NCI-H1417 treated with DMSO at 0.1 percent for 48 hours (cell line): ENCODE data around the gene NECTIN1.

Experiments used
- DNase-seq: peaks from one replicate; lab custom pipeline; 2025; lab: John Stamatoyannopoulos, UW

Gene NECTIN1

DNA sequence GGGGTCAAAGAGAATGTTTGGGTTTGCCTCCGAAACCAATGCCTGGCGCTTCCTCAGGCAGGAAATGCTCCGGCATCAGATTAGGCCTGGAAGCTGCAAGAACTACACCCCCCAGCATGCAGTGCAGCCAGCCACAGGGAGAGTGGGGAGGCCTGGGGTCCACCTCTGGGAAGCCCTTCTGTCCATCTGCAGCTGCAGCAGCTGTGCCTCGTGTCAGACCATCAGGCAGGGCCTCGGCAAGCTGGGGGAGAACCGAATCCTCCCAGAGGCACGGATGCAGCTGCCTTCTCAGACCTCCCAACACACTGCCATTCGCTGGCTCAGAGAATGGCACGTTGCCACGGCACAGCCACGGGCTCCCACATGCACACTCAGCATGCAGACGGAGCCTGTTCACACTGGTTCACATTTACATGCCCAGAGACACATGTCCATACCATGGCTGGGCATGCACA, 57.4 kb downstream of the NECTIN1 start:
- DNase-seq: no peak

DNA sequence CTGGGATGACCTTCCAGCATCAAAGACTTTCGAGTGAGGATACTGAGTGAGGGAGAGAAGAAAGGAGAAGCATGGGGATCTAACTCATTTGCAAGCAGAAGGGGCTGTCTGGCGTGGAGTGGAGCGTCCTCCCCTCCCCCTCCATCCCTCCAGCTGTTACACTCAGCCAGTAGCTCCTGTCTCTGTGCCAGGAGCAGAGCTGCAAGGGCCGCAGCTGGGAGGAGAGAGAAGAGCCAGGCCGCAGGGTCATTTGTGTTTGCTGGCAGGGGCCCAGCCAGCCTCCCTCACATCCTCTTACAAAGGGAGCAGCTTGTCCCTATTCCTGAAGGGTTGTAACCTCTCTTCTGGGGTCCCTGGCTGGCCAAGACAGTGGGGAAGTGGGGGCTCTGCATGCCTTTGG, 57.9 kb downstream of the NECTIN1 start:
- DNase-seq: no peak

DNA sequence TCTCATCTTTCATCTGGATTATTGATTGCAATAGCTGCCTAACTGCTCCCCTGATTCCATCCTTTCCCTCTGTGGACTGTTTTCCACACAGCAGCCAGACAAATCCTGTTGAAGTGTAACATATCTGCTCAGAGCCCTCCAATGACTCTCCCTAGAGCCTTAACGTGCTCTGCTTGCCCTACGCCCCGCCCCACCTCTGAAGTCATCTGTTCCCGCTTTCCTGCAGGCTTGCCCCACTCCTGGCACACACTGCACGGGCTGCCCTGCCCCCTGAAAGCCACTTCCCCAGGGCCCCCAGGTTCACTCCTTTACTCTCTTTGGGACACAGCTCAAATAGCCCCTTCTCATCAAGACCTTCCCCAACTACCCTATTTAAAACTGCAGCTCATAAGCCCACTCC, 59.5 kb downstream of the NECTIN1 start:
- no peak for DNase-seq

DNA sequence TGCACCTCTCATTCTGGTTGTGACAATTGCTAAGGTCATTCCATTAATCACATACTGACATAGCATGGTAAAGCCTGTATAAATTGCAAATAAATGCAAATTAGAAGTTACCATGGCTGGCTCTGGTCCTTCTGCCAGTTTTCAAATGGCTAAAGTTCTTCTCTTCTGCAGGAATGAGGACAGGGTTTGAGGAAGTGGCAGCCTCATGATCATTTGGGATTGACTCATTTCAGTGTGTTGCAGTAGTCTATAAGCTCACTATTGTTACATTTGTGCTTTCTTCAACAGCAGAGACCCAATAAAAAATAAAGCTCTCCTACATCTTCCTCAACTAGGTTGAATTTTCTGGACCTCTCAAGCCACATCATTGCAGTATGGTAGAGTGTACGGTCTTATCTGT, 60.3 kb downstream of the NECTIN1 start:
- DNase-seq: no peak

DNA sequence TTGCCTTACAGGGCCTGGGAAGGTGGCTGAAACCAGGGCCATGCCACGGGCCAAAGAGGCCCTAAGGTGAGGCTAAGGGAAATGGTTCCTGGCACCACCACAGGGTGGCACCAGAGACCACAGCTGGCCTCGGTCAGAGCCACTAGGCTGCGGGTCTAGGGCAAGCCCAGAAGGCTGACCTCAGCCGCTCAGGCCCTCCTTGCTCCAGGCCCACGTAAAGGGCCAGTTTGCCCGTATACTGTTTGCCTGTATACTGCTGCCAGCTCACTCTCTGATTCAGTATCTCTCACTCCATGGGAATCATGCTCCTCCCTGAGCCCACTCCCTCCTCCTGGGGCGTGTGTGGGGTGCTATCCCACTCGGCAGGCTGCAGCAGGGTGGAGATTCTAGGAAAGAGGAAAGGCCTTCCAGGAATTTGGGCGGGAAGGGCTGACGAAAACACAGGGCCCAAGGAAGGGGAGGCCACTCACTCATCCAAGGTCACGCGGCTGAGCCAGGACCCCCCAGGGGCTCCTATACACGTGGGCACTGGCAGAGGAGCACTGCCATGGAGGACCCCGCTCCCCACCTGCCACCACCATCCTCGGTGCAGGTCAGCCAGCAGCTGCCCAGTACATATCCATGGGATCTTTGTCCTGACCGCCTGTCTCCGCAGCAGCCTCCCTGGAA, 62.4 kb downstream of the NECTIN1 start:
- no peak for DNase-seq

DNA sequence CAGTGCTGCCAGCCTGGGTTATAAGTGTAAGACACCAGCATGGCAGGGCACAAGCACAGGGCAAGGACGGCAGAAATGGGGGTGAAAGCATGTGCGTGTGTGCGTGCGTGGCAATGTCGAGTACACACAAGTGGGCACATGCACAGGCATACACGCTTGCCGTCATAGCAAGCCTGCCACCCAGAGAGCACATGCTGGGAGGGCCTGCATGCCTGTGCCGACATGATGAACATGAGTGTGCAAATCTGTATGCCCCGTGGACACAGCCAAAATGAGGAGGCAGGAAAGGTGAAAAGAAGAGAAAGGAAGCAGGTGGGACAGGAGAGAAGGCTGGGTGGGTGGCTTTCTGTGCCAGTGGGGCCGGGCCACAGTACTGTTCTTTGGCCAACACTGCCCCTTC, 62.9 kb downstream of the NECTIN1 start:
- no peak for DNase-seq

DNA sequence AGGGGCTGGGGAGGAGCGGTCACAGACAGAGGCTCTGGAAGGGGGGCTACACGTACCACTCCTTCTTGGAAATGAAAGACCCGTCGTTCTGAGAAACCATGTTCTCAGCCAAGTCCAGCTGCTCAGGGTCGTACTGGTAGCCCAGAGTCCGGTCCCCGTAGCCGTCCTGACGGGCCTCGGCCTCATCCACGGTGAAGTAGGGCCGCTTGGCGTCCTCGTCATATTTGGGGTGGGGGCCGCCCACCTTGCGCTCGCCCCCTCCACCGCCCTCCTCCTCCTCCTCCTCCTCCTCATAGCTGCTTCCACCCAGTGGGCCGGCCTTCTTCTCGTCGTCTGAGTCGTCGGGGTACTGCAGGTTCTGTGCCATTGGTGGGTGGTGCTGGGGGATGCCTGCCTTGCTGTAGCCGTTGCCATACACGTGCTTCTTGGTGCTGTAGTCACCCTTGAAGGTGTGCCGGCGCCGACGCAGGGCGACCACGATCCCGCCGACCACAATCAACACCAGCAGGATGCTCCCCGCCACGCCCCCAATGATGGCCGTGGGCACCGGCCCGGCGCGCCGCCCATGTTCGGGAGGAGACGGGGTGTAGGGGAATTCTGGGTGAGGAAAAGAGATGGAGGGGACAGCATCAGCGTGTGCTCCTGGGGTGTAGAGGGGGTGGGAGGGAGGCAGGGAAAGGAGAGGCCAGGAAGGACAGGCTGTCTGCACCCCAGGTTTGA, 64.1 kb downstream of the NECTIN1 start:
- DNase-seq: no peak

DNA sequence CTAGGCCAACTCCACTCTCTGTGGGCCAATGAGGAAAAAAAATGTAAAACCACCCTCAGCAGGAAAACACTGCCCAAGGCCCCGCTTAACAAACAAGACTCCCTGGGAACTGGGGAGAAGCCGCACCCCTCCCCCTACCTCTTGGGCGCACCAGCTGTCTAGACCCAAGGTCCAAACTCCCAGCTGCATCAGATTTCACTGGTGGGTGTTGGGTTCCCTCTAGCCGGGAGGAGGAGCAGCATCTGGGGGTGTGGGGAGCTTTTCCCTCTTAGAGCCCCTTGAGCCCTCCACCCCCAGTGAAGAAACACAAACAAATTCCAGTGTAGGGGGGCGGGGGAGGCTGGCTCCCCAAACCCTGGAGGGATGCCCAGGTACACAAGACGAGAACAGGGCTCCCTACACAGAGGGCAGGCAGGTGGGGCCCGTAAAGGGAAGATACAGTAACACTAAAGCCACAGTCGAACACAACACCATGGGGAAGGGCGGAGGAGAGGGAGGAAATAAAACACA, 64.9 kb downstream of the NECTIN1 start:
- DNase-seq: no peak

DNA sequence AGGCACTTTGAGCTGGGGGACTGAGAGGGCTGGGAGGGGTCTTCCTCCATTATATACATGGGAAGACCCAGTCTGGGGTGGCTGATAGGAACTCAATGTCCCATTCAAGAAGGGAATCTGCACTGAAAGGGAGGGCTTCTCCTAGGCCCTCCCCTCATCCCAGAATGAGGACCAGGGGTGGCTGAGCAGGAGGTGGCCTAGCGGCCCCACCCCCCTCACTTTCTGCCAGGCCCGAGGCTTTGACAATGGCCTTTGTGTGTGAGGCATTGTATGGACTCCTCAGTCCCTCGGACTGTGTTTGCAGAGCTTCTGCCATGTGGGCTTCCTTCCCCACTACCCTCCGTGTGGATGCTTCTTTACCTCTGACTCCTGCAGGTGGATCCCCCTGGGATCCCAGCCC, 65.7 kb downstream of the NECTIN1 start:
- DNase-seq: no peak

DNA sequence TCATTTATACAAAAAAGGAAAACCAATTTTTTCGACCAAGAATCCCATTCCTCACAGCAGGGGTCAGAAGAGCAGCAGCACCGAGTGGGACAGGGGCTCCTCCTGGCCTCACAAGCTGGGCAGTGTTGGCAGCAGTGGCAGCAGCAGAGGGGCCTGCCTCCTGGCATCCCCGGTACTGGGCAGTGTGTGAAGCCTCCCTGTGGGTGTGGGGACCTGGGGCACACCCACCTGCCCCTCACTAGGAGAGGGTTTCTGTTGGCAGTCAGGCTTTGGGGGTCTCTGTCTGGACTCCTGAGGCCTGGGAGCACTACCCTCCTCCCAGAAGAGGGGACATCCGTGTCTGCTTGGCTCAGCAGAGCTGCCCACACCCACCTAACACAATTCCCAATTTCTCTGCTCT, 67.8 kb downstream of the NECTIN1 start:
- DNase-seq: no peak

DNA sequence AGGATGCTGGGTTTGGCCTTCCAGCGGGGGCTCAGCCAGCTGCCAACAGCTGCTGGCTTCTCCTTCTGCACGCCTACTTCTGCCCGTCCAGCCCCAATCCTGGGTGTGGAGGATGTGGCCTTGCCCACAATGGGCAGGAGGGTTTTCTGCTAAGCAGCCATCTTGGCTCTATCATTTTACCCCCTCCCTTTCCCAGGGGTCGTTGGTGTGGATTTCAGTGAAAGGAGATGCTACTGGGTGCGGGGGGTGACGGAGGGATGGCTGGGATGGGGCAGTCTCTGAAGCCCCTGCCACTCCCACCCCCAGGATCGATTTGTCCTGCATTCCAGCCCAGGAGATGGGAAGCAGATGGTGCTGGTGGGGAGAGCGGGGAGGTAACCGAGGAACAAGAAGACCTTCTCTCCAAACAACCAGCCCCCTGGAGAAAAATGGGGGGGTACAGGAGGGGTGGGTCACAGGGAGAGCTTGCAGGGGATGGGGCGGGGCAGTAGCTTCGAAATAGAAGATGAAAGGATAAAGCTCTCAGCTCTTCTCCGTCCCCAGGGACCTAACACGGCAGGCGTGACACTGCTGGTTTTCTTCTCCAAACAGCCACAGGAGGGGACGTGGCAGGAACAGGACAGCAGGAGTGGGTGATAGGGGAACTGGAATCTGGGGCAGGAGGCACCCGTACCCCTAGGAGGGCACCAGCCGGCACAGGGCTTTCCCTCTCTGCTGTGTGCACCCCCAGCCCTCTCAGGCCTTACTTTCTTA, 68.9 kb downstream of the NECTIN1 start:
- no peak for DNase-seq

DNA sequence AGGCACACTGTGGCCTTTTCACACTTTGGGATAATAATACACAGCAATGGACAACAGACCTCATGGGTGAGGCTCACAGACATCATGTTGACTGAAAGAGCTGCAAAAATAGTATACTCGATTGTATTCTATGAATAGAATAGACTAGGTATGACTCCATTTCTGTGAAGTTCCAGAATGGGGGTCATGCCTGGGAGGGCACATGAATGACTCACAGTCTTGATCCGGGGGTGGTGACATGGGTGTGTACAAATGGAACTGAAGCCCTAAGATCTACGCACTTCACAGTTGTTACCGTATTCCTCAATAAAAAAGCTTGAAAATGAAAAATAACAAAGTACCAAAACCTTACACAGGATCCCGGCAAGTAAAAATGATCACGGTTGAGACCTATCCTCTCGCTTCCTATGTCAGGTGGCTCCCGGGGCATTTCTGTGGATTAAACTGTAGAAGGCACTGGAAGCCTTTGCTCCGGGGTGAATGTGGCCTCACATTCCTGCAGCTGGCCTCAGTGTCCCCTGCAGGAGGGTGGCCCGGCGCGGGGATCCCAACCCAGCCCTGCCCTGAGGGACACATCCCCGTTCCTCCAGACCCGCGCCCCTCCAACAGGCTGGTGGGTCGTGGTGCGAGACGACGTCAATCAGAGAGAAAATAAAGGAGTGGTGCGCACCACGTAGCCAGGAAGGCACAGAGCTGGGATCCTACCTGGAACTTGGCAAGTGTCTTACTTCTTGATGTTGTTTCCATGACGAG, 75.9 kb downstream of the NECTIN1 start:
- no peak for DNase-seq

DNA sequence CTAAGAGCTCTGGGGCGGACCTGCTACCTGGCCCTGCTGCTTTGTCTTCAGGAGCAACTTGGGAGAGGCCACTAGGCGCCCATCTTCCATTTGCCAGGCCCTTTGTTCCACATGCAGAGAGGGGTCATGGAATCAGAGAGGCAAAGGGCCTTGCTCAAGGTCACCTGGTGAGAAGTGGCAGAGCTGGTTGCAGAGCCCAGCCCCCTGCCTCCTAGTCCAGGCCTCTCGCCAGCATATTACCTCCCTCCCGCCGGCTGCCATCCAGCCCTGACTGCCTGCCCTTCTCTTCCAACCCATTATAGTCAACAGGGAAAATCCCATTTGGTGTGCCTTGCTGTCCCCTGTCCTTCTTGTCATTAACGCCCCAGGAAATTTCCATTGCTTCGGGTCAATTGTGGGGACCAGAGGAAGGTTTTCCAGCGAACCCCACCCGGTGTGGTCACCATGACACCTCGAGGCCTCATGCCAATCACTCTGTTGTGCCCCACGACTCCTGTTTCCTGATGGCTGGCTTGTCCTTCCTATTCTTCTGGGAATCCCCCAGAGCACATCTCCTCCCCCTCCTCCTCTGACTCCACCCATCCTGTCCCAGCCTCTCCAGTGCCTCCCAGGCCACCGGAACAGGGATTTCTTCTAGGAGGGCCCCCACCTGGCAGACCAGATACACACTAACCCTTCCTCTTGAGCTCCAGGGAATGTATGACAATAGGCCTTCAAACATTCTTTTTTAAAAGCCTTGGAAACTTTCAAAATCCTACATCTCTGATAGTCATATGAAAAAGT, 77.0 kb downstream of the NECTIN1 start:
- DNase-seq: no peak

DNA sequence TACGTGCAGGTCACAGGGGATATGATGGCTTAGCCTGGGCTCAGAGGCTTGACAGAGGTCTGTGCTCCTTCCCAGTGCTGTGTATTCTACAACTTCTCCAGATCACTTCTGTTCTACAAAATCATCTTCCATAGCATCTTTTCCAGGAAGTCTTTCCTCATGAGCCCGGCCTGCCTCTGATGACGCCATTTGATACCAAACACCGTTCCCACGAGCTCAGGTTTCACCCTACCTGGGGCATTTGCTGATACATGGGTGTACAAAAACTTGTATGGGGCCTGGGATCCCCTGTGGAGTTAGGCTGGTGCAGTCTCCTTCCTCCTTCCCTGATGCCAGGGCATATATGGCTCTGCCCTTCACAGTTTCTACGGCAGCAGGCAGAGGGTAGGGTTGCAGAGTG, 78.7 kb downstream of the NECTIN1 start:
- DNase-seq: no peak

DNA sequence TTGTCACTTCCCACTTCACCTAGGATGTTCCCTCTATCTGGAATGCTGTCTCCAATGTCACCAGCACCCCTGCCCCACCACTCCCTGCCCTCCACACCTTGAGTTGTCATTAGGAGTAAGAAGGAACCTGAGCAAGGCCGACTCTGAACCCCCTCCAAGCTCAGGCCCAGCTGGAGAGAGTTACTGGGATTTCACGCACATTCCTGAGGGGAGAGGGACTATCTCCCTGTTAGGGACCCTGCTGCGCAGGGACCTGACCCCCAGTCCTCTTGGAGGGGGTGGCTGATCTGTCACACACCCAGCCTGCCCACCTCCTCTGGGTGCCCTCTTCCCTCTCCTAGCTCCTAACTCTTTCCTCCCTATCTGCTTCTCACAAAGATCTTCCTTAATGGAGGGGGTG, 81.7 kb downstream of the NECTIN1 start:
- DNase-seq: no peak

DNA sequence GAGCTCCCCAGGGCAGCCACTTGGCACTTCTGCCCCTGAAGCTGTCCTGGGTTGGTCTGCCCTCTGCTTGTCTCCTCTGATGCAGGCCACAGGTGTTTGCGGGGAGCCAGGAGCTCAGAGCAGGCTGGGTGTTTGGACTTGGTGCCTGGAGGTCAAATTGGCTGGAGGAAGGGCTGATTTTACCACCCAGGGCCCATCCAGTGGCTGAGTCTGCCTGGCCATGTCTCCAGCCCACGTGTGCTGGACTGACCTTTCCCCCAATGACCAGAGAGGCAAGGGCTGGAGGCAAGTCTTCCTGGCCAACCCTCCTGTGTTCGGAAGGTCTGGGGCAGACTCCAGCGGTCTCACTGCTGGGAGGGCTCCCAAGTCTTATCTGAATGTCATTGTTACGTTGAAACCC, 84.0 kb downstream of the NECTIN1 start:
- no peak for DNase-seq

DNA sequence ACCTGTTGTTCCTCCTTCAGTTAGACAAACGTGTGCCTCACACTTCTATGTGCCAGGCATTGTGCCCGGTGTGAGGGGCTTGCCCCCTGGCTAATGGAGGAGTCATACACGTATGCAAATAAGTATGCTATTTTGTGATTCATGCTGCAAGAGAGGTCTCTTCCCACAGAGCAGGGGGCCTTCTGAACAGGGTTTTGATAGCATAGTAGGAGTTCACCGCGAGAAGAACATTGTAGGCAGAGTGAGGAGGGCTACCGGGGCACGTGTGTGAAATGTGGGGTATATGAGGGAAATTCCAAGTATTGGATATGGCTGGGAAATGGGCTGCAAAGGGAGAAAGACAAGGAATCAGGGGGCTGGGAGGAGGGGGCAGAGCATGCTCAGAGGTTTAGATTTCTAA, 84.5 kb downstream of the NECTIN1 start:
- DNase-seq: no peak

DNA sequence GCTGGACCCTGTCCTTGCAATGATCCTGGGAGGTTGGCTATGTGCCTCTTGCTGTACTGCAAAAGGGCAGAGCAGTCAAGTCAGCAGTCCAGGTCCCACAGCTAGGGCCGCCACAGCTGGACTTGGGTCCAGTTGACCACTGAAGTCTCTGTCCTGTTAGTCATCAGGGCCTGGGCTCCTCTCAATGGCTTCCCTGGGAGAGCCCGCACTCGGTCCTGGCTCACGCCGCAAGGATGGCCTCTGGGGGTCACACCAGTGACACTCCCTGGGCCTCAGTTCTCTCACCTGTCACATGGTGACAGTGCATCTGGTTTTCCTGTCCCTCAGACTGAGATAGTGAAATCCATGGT, 85.1 kb downstream of the NECTIN1 start:
- DNase-seq: no peak

DNA sequence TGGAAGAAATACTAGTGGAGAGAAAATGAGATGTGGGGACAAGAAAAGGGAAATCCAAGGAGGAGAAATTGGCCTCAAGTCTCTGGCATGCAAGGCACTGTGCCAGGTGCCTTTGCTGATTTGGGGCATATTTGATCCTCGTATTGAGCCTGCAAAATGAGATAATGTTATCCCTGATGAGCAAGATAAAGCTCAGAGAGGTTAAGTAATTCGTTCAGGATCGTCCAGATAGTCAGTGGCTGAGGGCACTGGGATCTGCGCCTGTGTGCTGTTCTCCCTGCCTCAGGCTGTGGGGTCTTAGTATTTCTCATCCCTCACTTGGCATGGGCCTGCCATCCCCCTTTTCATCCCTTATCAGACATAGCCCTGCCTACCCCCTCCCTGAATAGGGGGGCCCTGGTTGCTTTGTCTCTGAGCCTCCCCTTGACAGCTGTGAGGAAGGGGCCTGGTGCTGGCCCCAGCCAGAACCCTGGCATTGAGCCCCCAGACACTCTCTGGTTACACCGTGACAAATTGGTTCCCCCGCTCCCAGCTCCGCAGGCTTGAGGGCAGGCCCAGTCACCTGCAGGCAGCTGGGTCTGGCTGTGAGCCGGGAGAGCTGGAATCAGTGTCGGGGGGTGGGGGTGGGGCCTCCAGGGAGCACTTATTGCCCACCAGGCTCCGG, 85.7 kb downstream of the NECTIN1 start:
- DNase-seq: no peak

DNA sequence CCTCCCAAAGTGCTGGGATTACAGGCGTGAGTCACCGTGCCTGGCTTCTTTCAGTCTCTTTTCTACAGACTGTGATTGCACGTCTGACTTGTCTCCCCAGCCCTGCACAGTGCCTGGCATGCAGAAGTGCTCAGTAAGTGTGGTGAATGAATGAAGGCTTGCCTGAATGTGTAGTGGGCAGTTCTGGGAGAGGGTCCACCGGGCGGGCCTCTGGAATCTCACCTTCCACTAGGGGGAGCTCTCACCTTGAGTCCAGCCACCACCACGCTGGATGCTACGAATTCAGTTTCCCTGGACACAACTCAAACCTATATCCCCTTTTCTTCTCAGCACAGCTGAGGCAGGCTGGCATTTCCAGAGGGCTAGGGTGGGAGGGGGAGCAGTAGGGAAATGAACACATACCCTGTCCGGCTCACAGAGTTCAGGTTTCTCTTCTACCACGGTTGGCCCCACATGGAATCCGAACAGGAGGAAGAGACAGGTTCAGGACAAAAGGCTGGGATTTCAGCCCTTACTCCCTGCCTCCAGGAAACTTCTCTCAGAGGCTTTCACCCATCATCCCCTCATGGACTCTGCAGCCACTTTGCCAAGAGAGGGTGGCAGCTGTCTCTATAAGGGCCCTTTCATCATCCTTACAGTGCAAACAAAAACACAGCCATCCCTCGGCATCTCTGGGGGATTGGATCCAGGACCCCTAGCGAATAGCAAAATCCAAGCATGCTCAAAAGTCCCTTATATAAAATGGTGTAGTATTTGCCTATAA, 86.8 kb downstream of the NECTIN1 start:
- DNase-seq: no peak
